A549 treated with AZD9567 at 1 μM for 4 hours (cell line): ENCODE results near the gene NMRK1. TPM values are rescaled to one million over a fixed set of nuclear protein-coding genes. Genes with fewer than 3 reads are reported as not detected.

Source experiments
- total RNA-seq: library from RNA; stranded (reverse); fragments of 200-300 nt; extraction: Qiagen RNA extraction; gene quantifications from 5 replicates; pipeline ENCODE4 v1.2.3, GENCODE V29; 2022; ENCODE audit not compliant: insufficient read depth

NMRK1 gene
- 1.8 to 6.8 TPM (median 5.1 TPM) in 5 replicates for total RNA-seq

DNA sequence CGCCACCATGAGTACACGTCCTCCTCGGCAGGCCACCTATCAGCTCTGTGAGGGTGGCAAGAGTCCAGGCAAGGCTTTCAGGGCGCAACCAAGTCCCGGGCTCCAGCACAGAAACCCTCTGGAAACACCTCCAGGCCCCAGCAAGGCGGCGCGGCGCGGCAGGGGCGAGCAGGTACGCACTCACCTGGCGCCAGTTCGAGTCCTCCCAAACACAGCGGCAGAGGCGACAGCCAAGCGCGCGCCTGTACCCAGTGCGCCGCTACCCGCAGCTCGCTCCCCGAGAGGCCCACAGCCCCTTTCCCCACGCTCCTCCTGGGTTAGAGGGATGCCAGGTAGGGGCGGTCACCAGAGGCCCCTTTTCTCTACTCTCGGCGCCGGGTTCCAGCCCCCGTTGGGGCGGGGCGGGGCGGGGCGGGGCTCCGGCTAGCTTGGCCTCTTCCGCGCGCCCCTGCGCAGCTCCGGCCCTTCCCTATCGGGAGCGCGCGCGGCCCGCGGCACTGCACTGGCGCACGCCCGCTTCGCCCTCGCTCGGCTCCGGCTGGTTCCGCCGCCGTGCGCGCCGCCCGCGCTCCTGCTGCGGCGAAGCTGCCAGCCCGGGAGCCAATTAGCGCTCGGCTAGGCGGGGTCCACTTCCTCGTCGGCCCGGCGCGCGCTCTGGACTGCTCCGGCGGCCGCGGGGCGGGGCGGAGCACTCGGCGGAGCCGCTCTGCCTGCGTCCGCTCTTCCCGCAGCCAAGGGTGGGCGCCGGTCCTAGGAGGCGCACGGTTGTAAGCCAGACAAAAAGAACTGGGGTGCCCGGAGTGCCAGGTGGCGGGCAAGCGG is at the start of gene NMRK1, which contains the start of gene OSTF1:
TSS of gene NMRK1 (minus strand) at position 332 of the 822 bp plus-strand sequence. CDS start 5,040 bp downstream, outside the sequence.
TSS of gene OSTF1 (plus strand) at position 691 of the 822 bp plus-strand sequence. CDS start 179 bp downstream, outside the sequence.

Other genes starting within 250 kb of the NMRK1 start
- gene TRPM6, start 200.2 kb downstream of the NMRK1 start, total RNA-seq, result 0.91 to 1.5 TPM (median 1.3 TPM) in 5 replicates
- gene C9orf40, start 135.2 kb downstream of the NMRK1 start, total RNA-seq, result 9.6 to 11.9 TPM (median 11.5 TPM) in 5 replicates
- 11.3 to 22.8 TPM (median 13.1 TPM) in 5 replicates for gene CARNMT1, start 59.9 kb downstream of the NMRK1 start, total RNA-seq
- gene OSTF1, start 359 bp upstream of the NMRK1 start, total RNA-seq, result 15.7 to 19.9 TPM (median 16.4 TPM) in 5 replicates